ENCODE measurements around the gene MEIOB.
"Not testable (repeated sequence)": the region's sequence is repeated elsewhere in the genome, so short reads cannot be mapped to it uniquely, and the experiment has no call there.

MEIOB gene

GRCh38 chr16:1815461-1815860 lies 56.5 kb downstream of the MEIOB start:
- no peak for DNase-seq (ENCODE audit: low read depth, low spot score)

DNA sequence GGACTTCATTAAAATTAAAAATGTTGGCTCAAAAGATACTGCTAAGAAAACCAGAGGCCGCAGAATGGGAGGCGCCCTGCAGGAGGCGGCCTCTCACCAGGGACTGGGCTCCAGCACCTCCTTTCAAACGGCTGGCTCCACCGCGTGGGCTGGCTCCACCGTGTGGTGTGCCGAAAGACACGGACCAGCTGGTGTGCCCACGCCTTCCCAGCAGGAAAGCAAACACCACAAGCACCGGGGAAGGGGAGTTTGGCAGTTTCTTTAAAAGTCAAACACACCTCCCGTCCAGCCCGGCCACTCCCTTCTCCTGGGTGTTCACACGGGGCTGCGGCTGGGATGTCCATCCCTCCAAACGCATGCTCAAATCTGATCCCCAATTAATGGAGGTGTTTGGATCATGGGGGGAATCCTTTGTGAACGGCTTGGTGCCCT lies 59.2 kb downstream of the MEIOB start:
- no peak for DNase-seq (ENCODE audit: low read depth, low spot score)

- no peak for DNase-seq (ENCODE audit: low read depth, low spot score)
Measured at GRCh38 chr16:1810536-1810935, 61.4 kb downstream of the MEIOB start.

DNA sequence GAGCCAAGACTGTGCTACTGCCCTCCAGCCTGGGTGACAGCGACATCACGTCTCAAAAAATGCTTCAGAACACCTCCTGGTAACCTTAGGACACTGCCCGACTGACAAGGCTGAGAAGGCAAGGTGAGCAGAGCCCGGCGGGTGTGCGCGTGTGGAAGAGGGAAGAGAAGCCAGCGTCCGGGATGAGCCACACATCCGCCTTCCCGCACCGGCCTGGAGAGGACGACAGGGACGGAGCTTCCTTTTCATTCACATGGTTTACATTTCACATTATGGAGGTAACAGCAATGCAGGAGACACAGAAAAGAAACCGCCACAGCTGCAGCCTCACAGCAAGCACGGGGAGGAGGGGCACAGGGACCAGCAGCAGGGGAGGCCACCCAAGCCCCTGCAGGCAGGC lies 61.9 kb downstream of the MEIOB start:
- no peak for DNase-seq (ENCODE audit: low read depth, low spot score)

DNA sequence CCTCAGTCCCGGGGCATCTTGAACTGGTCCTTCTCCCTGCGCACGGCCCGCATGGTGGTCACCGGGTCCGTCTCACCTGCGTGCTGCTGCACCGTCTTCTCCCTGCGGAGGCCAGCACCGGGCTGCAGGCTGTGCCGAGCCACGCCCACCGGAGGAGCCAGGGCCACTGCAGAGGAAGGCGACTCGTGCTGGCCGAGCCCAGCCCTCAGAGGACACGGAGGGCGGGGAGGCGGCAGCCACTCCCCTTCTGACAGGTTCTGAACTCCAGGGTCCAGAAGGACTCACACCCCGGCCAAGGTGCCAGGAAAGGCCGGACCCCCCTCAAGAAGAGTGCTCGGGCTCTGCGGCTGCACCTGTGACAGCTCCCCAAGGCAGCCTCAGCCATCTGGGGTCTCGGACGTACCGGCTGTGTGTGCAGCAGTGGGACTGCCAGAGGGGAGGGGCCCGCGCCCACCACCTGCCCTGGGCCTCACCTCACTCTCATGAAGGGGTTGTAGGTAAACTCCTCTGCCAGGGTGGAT lies 62.6 kb downstream of the MEIOB start:
- DNase-seq (ENCODE audit: low read depth, low spot score) = no peak

DNA sequence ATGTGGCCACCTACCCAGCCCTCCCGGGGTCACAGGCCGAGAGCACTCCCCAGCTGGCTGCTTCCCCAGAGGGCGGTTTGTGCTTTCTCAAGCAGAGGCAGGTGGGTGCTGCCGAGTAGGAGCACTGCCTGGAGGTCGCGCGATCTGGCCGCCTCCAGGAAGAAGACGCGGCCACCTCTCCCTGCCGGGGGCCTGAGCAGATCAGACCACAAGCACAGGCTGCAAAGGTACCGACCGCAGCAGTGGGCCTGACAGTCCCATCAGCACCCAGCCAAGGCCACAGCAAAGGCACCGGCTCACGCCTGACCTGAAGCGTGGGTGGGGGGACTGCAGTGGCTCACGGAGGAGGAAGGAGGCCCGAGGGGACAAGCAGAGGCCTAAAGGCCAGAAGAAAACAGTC lies 63.3 kb downstream of the MEIOB start:
- no peak for DNase-seq (ENCODE audit: low read depth, low spot score)

- DNase-seq (ENCODE audit: low read depth, low spot score) = no peak
Measured at GRCh38 chr16:1807626-1808025, 64.3 kb downstream of the MEIOB start.

DNA sequence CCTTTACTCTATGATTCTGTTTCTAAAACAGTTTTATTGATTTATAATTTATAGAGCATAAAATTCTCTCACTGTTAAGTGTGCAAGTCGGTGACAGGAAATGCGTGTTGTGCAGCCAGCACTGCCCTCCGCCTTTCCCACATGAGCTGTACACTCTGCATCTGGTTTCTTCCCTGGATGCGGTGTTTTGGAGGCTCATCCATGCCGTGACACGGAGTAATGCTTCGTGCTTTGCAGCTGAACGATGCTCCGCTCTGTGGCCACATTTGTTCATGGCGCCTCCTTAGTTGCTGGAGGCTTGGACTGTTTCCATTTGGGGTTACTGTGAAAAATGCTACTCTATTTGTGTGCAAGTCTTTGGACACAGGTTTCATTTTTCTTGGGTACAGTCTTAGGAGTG lies 71.3 kb downstream of the MEIOB start:
- no peak for DNase-seq (ENCODE audit: low read depth, low spot score)

DNA sequence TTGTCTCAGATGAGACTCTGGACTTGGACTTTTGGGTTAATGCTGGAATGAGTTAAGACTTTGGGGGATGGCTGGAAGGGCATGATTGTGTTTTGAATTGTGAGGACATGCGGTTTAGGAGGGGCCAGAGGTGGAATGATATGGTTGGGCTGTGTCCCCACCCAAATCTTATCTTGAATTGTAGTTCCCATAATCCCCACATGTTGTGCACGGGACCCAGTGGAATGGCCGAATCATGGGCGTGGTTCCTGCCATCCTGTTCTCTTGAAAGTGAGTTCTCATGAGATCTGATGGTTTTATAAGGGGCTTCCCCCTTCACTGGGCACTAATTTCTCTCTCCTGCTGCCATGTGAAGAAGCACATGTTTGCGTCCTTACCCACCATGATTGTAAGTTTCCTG lies 72.7 kb downstream of the MEIOB start:
- DNase-seq (ENCODE audit: low read depth, low spot score) = not testable (repeated sequence)

- DNase-seq (ENCODE audit: low read depth, low spot score) = no peak
Measured at GRCh38 chr16:1794908-1795666, 76.9 kb downstream of the MEIOB start.

- no peak for DNase-seq (ENCODE audit: low read depth, low spot score)
Measured at GRCh38 chr16:1794221-1794871, 77.6 kb downstream of the MEIOB start.

DNA sequence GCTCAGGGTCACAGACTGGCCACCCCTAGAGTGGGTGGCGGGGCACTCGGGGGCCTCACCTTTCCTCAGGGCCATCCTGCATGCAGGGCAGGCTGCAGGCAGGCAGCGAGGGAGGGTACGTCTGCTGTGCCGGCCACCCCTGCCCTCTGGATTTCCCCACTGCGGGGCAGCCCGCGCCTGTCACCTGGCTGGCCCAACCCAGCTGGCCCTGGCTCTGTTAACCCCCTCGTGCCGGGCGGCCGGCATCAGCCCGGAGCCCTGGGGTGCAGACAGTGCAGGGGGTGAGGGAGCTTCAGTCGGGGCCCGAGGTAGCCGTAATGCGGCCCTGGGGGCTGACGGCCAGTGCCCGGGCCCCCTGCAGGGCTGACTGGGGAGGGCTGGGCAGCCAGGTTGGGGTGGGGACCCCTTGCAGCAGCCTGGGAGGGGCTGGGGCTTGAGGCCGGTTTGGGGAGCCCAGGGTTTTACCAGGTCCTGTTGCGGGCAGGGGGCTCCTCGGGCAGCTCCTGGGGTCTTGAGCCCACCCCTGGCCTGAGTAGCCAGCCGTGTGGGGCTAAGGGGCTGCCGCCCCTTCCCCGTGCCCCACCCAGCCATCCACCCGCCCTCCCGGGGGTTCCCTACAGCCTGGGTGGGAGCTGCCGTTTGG lies 78.3 kb downstream of the MEIOB start, which contains the start of gene IGFALS:
IGFALS (minus strand) TSS at position 128 of the 643 bp plus-strand sequence; CDS start at position 75, 53 bp downstream.
- no peak for DNase-seq (ENCODE audit: low read depth, low spot score)

DNA sequence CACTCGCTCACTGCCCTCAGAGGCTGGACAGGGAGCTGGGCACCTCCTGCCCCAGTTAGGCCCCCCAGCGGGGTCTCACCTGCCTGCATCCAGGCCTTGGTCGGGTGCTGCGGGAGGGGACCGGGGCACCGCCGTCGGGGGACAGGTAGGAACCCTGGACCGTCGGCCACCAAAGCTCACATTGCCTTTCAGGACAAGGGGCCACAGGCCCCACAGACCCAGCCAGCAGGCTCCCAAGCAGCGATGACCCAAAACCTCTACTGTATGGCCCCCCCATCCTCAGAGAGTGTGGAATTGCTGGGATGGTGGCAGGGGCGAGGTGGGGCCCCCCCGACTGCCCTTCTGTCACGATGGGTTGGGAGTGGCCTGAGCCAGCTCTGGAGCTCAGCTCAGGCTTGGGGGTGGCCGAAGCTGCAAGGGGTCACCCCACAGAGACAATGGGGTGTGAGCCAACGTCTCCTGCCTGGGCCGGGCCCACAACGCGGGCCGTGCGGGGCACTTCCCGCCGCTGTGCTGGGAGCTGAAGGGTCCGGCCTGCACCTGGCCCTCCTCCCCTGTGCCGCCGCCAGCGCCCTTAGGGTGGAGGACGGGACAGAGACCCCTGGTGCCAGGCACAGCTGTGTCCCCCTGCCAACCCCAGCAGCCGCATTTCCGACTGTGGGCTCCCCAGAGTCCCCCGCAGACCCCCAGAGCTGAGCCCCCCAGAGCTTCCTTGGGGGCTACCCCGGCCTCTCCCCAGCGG lies 79.0 kb downstream of the MEIOB start:
- DNase-seq (ENCODE audit: low read depth, low spot score) = no peak

DNA sequence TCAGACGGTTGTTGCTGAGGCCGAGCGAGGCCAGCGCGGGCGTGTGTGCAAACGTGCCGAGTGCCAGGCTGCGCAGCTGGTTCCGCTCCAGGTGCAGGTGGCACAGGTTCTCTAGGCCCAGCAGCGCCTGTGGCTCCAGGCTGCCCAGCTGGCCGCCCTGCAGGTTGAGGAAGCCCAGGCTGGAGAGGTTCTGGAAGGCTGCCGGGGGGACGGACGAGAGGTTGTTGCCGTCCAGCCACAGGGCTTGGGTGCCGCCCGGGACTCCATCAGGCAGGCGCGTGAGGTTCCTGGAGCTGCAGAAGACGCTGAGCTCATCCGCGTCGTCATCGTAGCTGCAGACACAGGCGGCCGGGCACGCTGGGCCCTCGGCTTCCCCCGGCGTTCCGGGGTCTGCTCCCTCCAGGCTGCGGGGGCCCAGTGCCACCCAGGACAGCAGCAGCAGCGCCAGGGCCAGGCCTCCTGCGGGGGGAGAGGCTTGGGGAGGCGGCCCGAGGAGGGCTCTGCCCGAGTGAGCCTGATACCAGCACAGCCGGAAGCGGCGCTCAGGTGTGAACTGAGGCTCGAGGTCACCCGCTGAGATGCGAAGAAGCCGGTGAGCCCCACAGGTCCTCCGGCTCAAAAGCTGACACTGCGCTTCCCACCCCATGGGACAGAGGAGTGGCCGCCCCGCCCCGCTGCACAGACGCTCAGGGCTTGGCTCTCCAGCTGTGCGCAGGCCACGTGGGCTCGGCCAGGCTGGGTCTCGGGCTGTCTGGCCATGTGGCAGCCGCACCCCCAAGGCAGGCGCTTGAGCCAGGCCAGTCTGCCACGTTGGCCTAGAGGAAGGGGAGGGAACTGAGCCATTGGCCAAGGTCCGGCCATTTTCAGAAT lies 79.8 kb downstream of the MEIOB start:
- no peak for DNase-seq (ENCODE audit: low read depth, low spot score)

DNA sequence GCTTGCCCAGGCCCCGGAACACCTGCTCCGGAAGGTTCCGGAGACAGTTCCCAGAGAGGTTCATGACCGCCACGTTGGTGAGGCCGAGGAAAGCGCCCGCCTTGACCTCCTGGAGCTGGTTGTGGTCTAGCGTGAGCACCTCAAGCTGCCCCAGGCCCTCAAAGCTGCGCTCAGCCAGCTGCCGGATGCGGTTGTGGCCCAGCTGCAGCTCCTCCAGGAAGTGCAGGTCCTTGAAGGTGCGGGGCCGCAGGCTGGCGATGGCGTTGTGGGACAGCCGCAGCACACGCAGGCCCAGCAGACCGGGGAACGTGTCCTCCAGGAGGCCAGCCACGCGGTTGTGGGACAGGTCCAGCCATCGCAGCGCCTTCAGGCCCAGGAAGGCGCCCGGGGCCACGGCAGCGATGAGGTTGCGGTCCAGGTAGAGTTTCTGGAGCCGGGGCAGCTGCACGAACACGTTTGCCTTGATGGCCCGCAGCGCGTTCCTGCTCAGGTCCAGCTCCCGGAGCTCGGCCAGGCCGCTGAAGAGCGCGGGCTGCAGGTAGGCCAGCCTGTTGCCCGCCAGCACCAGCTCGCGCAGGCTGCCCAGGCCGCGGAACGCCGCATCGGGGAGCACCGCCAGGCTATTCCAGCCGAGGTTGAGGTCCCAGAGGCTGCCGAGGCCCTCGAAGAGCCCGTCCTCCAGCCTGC lies 80.6 kb downstream of the MEIOB start:
- no peak for DNase-seq (ENCODE audit: low read depth, low spot score)

DNA sequence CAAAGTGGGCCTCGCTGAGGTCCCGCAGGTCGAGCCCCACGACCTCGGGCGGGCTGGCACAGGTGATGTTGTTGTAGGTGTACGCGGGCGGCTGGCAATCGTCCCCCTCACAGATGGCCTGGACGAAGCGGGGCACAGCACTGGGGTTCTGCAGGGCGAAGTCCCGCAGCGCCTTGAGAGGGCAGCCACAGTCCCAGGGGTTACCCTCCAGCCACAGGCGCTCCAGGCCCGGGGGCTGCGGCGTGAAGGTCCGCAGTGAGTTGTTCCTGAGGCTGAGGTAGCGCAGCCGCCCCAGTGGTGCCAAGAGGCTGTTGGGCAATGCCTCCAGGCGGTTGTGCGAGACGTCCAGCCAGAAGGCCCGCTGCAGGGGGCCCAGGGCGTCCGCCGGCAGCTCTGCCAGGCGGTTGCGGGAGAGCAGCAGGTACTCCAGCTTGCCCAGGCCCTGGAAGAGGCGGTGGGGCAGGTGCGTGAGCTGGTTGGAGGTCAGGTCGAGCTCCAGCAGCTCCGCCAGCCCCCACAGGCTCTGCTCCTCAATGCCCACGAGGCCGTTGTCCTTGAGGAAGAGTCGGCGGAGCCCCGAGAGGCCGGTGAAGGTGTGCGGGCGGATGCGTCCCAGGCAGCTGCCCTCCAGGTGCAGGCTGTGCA lies 81.2 kb downstream of the MEIOB start:
- no peak for DNase-seq (ENCODE audit: low read depth, low spot score)

DNA sequence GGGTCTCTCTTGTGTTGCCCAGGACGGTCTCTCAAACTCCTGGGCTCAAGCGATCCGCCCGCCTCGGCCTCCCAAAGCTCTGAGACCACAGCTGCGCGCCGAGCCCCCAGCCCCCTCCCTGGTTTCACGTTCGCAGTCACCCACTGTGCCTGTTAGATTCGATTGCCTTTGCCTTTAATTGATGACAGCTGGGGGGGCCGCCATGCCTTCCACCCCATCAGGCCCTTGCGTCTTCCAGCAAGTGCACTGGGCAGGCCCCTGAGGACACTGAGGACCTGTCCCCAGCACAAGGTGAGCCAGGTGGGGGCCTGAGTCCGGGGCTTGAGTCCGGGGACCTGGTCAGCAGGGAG lies 81.7 kb downstream of the MEIOB start:
- no peak for DNase-seq (ENCODE audit: low read depth, low spot score)

DNA sequence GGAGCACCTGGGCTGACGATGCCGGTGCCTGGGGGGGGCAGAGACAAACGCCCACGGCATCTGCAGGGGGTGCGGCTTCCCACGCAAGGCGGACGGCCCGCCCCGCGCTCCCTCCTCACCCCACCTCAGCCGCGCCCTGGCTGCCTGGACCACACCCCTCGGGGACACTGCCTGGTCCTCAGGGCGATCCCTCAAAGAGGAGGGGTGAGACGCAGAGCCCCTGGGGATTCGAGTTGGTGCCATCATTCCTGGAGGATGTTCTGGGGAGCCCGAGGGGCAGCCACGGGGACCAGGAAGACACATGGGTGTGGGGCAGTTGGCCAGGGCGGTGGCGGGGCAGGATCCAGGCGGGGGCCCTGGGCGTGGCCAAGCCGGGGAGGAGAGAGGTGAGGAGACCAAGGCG lies 82.3 kb downstream of the MEIOB start:
- no peak for DNase-seq (ENCODE audit: low read depth, low spot score)

DNA sequence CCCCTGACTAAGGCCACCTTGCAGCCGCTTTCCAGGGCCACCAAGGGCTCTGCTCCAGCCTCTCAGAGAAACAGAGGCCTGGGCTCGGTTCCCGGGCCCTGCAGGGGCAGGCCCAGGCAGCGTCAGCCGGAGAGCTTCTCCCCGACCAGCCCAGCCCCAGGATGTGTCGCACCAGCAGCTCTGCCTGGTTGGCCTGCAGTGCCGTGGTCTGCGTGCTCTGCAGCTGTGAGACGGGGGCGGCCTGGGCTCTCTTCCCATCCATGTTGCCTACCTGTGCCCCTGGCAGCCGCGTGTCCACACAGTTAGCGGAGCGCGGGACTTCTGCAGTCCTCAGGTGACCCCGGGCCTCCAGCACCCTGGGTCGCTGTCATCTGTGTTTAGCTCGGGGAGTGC lies 83.3 kb downstream of the MEIOB start:
- no peak for DNase-seq (ENCODE audit: low read depth, low spot score)
